ENCODE data around the gene NPM3.

The NPM3 gene, protein sequence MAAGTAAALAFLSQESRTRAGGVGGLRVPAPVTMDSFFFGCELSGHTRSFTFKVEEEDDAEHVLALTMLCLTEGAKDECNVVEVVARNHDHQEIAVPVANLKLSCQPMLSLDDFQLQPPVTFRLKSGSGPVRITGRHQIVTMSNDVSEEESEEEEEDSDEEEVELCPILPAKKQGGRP

DNA sequence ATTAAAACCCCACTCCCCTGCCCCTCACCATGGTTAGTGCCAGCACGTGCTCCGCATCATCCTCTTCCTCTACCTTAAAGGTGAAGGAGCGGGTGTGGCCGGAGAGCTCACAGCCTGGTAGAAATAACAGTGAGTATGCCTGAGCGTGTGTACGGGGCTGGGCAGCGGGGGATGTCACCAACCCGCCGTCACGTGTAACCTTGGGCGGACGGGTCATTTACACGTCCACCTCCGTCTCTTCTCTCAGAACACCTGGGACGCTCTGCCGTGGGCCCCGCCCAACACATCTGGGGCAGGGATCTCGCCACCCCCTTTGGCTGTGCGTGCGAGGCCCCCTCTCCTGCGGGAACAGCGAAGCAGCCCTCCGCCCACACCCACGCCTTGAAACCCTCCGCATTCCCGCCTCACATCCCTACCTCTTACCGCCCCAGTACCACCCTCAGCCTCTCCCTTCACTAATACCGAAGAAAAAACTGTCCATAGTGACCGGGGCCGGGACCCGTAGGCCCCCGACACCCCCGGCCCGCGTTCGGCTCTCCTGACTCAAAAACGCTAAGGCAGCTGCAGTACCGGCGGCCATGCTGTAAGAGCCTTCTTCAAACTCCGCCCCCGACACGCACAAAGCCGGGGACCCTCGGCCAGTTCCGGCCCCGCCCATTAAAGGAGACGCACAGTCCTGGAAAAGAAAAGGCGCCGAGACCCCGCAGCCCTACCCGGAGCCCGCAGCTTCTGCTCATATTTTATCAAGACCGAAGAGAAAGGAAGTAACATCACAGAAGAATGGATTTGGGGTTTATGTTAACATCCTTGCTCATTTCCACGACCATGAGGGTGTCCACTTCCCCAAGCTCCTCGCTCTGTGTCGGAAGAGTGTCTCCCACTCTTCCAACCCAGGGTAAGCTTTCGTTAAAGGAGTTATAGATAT is at the start of gene NPM3:
TSS of gene NPM3 (minus strand) at position 636 of the 925 bp plus-strand sequence. CDS start at position 580, 56 bp downstream.
- Mint-ChIP-seq H3K27me3 (peaks cover 7% of the 10 kb centered on the region), H3K27ac (peak within 1 kb of the TSS; percentile 95), H3K36me3 (ENCODE audit: low read depth) (peaks cover 51% of the 10 kb centered on the region), H3K4me1 (peaks cover 46% of the 10 kb centered on the region), H3K4me3 (peak within 1 kb of the TSS; percentile 97), H3K9me3 (no peaks in the 10 kb centered on the region)
- DNase-seq (peak; percentile 89), ATAC-seq (peak; percentile 74)

DNA sequence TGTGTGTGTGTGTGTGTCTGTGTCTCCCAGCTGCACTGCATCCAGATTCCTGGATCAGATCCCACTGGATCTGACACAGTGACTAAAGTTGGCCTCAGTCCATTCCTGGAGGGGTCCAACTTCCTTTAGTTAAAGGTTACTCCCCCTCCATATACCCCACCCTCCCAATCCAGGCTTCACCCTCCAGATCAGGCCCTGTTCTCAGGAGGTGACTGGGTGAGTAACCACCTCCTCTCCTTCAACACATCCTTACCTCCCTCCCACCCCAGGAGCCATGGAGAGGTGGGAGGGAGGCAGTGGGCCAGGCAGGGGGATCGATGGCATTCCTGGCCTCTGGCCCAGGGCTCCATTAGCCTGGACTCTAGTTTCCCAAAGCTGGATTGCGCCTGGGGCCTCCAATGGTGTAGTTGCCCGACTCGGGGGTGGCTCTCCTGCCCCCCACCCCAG is 49.1 kb upstream of the NPM3 start:
- no peaks in the 10 kb centered on the region for H3K9me3 Mint-ChIP-seq
- no peak overlapping the region for H3K27ac Mint-ChIP-seq
- H3K27me3 Mint-ChIP-seq, result peaks cover 3% of the 10 kb centered on the region
- no peak overlapping the region for H3K4me3 Mint-ChIP-seq
- H3K4me1 Mint-ChIP-seq, result peaks cover 55% of the 10 kb centered on the region
- DNase-seq, result no peak
- ATAC-seq, result no peak
- no peaks in the 10 kb centered on the region for H3K36me3 Mint-ChIP-seq (ENCODE audit: low read depth)

DNA sequence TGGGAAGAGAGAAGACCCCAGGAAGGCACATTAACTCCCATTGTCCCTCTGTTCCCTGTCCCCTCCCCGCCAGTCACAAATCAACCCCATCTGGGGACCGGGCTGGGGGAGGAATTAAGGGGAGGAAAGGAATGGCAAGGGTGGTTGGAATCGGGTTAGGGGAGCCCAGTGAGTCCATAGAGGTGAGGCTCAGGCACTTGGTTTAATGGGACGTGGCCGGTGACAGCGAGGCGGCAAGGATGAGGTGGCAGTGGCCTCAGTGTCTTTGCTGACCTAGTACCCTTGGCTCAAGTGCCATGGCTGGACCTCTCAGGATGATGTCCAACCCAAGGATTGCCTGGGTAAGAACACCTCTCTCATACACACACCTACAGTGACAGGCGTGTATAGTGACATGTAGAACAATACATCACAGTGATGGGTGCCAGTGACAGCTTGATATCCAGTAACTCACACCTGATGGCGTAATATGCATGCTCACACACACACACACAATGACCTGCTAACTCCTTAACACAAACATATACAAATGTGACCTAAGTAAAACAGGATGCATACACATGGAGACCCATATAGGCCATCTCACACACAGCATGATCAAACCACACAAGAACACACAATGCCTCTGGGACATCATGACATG is 48.0 kb upstream of the NPM3 start:
- Mint-ChIP-seq H3K9me3 (no peaks in the 10 kb centered on the region), H3K4me1 (peaks cover 52% of the 10 kb centered on the region), H3K27me3 (peaks cover 3% of the 10 kb centered on the region), H3K36me3 (ENCODE audit: low read depth) (no peaks in the 10 kb centered on the region), H3K27ac (peak overlapping the region; percentile 91), H3K4me3 (peak overlapping the region; percentile 75)
- ATAC-seq (no peak), DNase-seq (no peak)

DNA sequence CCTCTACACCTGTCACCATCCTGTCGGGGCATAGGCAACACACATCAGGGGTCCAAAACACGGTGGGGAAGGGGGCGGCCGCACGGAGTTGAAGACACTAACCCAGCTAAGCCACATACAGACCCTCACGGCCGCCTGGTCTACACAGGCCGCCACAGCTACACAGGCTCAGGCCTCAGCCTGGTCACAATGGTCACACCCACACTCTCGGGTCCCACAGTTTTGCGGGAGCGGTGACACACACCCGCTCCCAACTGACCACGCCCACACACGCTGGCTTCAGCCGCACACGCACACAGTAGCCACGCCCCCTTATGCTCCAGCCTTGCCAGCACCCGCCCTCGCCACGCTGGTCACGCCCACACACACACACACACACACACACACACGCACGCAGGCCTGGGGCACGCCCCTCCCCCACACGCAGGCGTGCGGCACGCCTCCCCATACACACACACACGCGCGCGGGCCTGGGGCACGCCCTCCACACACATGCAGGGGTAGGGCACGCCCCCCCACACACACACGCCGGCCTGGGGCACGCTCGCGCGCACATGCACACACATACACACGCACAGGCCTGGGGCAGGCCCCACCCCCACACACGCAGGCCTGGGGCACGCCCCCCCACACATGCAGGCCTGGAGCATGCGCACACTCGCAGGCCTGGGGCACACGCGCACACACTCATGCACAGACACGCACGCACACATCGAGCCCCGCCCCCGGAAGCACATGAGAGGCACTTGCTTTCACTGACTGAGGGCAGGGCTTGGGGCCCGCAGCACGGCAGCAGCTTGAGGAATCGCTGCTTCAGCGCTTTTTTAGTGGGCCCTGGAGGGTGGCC is 47.3 kb upstream of the NPM3 start:
- peaks cover 3% of the 10 kb centered on the region for H3K27me3 Mint-ChIP-seq
- DNase-seq (peak; percentile 89), ATAC-seq (peak; percentile 71)
- H3K27ac Mint-ChIP-seq, result peak overlapping the region; percentile 91
- no peaks in the 10 kb centered on the region for H3K9me3 Mint-ChIP-seq
- peak overlapping the region; percentile 75 for H3K4me3 Mint-ChIP-seq
- peaks cover 46% of the 10 kb centered on the region for H3K4me1 Mint-ChIP-seq
- H3K36me3 Mint-ChIP-seq (ENCODE audit: low read depth), result no peaks in the 10 kb centered on the region

DNA sequence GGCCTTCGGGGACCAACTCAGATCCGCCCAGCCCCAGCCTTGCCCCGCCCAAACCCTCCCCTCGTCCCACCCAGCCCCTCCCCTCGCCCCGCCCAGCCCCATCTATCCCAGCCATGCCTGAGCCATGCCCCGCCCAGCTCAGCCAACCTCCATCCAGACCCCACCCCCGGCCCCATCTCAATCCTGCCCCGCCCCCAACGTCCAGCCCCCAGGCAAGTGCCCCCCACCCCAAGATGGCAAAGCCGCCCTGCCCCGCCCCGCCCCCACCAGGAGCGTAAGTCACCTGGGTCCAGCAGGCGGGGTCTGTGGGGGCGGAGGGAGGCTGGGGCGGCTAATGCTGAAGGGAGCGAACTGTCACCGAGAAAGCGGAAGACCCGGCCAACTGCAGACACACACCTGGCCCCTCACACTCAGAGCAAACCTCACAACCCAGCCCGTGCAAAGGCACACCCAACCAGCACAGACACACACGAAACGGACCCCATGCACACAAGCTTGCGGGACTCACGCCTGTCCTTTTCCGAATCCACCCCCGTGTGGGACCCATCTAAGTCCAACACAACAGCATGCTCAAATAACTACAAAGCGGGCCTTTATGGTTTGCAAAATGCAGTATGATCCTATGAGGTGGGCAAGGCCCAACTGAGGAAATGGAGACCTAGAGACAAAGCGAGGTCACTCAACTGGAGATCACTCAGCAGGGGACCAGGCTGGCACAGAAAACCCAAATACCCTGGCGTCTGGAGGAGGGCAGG is 46.5 kb upstream of the NPM3 start:
- Mint-ChIP-seq H3K4me1 (peaks cover 41% of the 10 kb centered on the region), H3K27me3 (peaks cover 3% of the 10 kb centered on the region), H3K27ac (peak overlapping the region; percentile 91), H3K4me3 (peak overlapping the region; percentile 75), H3K36me3 (ENCODE audit: low read depth) (no peaks in the 10 kb centered on the region), H3K9me3 (no peaks in the 10 kb centered on the region)
- ATAC-seq, result no peak
- peak; percentile 63 for DNase-seq

DNA sequence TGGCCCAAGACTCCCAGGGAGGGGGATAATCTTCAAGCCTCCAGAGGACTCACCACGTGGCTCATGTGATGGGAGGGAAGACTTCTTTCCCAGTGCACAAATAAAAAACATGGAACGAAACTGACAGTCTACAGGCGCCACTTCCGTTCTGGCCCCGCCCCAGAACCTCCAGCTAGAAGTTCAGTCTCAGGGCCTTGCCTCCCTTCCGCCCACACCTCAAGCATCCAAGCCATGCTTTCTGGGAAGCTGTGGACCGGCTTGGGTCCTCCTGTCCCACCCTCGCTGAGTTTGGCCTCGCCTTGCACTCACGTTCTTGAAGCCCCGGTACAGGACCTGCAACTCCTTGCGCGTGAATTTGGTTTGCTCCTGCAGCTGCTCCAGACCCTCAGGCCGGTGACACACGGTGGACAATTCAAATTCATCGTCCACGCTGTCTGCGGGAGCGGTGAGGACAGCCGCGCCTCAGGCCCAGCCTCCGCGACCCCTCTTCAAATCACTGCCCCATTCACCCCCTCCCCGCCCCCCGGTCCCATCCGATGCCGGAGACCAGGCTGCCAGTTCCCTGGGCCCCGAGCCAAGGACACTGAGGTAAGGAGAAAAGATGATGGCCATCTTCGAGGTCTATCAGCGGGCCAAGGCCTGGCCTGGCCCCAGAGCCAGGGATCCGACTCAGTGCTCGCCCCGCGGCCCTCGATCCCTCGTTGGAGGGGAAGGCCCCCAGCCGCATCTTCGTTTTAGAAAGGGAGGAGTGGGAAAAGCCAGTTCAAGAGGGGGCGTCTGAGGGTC is 45.7 kb upstream of the NPM3 start:
- ATAC-seq, result no peak
- no peaks in the 10 kb centered on the region for H3K9me3 Mint-ChIP-seq
- DNase-seq, result no peak
- H3K27me3 Mint-ChIP-seq, result peaks cover 3% of the 10 kb centered on the region
- H3K4me1 Mint-ChIP-seq, result peaks cover 33% of the 10 kb centered on the region
- H3K27ac Mint-ChIP-seq, result no peak overlapping the region
- H3K36me3 Mint-ChIP-seq (ENCODE audit: low read depth), result no peaks in the 10 kb centered on the region
- no peak overlapping the region for H3K4me3 Mint-ChIP-seq

DNA sequence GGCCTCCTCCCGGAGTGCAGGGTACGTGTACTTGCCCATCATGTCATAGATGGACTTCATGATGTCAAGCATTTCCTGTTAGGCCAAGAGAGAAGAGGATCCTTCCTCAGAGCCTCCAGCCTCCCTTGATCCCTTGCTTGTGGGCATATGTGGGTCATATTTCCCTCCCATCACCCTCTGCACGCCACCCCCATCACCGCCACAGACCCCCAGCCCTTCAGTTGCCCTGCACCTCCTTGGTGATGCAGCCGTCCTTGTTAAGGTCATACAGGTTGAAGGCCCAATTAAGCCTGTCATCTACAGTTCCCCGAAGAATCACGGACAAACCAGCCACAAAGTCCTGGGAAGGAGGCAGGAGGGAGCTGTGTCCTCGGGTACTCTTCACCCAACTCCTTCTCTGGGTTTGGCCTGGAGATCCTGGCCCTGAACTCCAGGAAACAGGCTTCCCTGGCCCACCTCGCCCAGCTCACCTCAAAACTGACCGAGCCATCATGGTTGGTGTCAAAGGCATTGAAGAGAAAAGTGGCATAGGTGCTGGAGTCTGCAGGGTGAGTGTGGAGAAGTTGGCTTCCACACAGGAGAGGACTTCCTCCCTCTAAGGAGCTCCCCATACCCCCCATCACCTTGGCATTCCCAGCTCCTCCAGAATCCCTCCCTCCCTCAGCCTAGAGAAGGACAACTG is 44.8 kb upstream of the NPM3 start:
- no peak for ATAC-seq
- H3K9me3 Mint-ChIP-seq, result no peaks in the 10 kb centered on the region
- H3K4me1 Mint-ChIP-seq, result peaks cover 28% of the 10 kb centered on the region
- no peak for DNase-seq
- no peak overlapping the region for H3K4me3 Mint-ChIP-seq
- H3K27ac Mint-ChIP-seq, result no peak overlapping the region
- H3K27me3 Mint-ChIP-seq, result peaks cover 3% of the 10 kb centered on the region
- no peaks in the 10 kb centered on the region for H3K36me3 Mint-ChIP-seq (ENCODE audit: low read depth)

DNA sequence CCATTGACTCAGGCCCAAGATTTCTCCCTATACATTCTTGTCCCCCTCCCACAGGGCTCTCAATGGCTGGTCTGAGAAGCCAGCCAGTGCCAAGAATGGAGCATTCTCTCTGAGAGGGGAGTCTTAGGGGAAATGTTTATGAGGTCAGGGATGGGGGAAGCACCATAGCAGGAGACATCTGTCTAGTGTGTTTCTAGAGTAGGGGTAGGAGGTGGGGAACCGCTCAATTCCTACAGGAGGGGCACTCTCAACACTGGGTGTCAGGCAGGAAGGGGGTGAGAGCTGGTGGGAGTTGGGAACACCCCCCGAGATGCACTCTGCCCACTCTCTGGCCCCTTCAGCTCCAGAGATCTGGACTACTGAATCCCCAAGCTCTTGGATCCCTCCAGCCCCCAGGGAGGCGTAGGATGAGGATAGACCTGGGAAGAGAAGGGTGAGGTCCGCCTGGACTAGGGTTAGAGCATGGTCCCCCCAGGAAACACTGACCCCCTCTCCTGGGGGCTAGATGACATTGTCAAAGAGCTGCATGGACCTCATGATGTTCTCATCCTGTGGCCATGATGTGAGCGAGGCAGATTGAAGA is 43.7 kb upstream of the NPM3 start:
- no peak overlapping the region for H3K27ac Mint-ChIP-seq
- DNase-seq (no peak), ATAC-seq (no peak)
- peaks cover 3% of the 10 kb centered on the region for H3K27me3 Mint-ChIP-seq
- H3K4me3 Mint-ChIP-seq, result no peak overlapping the region
- peaks cover 23% of the 10 kb centered on the region for H3K4me1 Mint-ChIP-seq
- no peaks in the 10 kb centered on the region for H3K9me3 Mint-ChIP-seq
- H3K36me3 Mint-ChIP-seq (ENCODE audit: low read depth), result no peaks in the 10 kb centered on the region

DNA sequence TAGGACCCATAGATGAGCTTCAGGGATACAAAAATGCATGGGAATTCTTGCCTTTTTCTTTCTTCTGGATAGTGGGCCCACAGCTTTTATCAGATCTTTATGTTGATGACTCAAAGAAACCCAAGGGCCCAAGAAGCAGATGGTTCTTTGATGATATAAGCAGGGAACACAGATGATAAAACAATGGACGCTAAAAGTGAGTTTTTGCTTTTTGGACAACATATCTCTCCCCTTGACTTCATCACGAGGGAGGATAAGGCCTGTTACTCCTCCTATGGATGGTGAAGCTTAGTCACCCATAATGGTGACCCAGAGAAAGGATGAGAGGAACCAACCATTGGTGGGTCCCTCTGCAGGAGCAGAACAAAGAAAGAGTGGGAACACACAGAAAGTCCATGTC is 41.5 kb upstream of the NPM3 start:
- Mint-ChIP-seq H3K9me3 (no peaks in the 10 kb centered on the region), H3K36me3 (ENCODE audit: low read depth) (no peaks in the 10 kb centered on the region), H3K27me3 (no peaks in the 10 kb centered on the region), H3K4me1 (peaks cover 9% of the 10 kb centered on the region), H3K27ac (no peak overlapping the region), H3K4me3 (no peak overlapping the region)
- ATAC-seq (no peak), DNase-seq (no peak)

DNA sequence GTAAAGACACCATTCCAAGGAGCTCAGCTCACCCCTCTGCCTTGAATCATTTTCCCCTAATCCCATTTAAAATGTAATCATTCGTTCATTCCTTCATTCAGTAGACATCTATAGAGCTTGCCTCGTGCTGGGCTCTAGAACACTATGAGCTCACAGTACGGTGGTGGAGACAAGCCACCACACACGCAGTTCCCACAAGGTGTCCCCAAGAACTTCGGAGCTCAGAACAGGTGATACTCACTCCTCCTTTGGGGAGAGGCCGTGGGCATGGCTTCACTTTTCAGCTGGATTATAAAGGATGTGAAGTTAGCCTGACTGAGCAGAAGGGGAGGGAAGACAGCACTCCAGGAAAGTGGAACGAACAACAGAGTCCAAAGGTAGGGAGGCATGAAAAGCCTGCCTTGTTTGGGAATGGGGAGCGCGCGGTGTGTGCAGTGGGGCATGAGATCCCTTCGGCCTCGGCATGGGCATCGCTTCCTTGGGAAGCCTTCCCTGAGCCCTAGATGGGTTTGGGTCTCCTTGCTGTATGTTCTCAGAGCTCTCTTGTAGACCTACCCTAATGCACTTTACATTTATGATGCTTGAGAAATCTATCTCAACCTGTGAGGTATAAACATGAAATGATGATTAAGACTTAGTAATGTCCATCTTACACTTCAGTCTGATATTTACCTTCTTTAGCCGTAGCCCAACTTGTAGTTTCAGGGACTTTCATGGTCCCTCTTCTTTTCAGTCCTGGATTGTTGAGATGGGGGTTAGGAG is 35.8 kb upstream of the NPM3 start:
- ATAC-seq (peak; percentile 37), DNase-seq (no peak)
- peak overlapping the region; percentile 98 for H3K27ac Mint-ChIP-seq
- H3K27me3 Mint-ChIP-seq, result no peaks in the 10 kb centered on the region
- peaks cover 36% of the 10 kb centered on the region for H3K4me1 Mint-ChIP-seq
- peaks cover 10% of the 10 kb centered on the region for H3K36me3 Mint-ChIP-seq (ENCODE audit: low read depth)
- H3K4me3 Mint-ChIP-seq, result peak overlapping the region; percentile 87
- H3K9me3 Mint-ChIP-seq, result no peaks in the 10 kb centered on the region

DNA sequence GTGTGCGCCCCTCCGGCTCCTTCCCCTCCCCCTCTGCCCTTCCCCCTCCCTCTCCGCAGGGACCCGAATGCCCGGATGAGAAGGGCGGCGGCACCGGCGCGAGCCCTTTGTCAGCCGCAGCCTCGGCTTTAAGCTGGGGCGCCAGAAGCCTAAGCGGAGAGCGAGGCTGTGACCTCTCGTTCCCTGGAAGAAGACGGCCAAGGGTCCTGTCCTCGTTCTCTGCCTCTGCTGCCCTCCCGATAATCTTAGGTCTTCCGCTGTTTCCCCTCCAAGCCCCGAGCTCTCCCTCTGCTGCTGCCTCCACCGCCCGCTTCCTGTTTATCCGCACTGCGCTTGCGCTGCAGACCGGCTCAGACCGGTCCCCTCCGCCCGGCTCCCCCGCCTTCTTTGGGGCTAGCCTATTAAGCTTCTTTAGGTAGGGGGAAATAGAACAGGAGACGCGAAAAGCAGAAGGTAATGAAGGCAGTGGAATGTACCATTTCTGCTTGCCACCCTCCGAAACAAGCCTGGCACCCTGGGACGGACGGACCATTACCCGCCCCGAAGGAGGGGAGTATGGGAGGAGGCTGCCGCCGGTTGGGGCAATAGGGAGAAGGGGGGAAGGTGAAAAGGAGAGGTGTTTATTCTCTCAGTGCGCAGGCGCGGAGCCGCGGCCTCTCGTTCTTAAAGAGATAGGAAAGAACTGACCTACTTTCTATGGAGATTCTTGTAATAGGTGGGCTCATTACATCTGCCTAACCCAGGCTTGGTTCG is 35.0 kb upstream of the NPM3 start, which contains the start of gene OGA:
TSS of gene OGA (minus strand) at position 326 of the 753 bp plus-strand sequence. CDS start 422 bp downstream, outside the sequence.
- no peaks in the 10 kb centered on the region for H3K9me3 Mint-ChIP-seq
- ATAC-seq (peak; percentile 89), DNase-seq (peak; percentile 97)
- peak within 1 kb of the TSS; percentile 98 for H3K27ac Mint-ChIP-seq
- no peaks in the 10 kb centered on the region for H3K27me3 Mint-ChIP-seq
- H3K36me3 Mint-ChIP-seq (ENCODE audit: low read depth), result peaks cover 16% of the 10 kb centered on the region
- peak within 1 kb of the TSS; percentile 87 for H3K4me3 Mint-ChIP-seq
- H3K4me1 Mint-ChIP-seq, result peaks cover 44% of the 10 kb centered on the region
